Heart right ventricle (tissue), 16 donors: ENCODE measurements around the gene BCLAF3. TPM values are rescaled to one million over a fixed set of nuclear protein-coding genes. Genes with fewer than 3 reads are reported as not detected.
A peak's percentile ranks its signal among the peaks of the same experiment; 100 is the strongest.

Experiments used
- ATAC-seq, 8 donors: fragments of 200-7000 bp; cut with Tn5 transposase; one replicate each; pipeline ENCODE4 v1.9.1; 2020; ENCODE audit warnings: mild to moderate bottlenecking in 8 of 8, moderate library complexity in 8 of 8, moderate number of reproducible peaks in 1 of 8
- DNase-seq, 2 donors: peaks; one replicate each; pipeline ENCODE4 v3.0.0-alpha.2; 2020
- H3K27ac ChIP-seq, 10 donors: fragments of 200-600 bp; sonication (generic) in 2 of 10; one replicate each; pipeline versions ENCODE4 v1.5.0 to v1.8.0; 2020 to 2022; ENCODE audit warnings: mild to moderate bottlenecking in 3 of 10
- H3K27me3 ChIP-seq, 7 donors: fragments of 200-600 bp; one replicate each; pipeline ENCODE4 v1.8.0; 2021 to 2022; ENCODE audit warnings: mild to moderate bottlenecking in 2 of 7
- H3K36me3 ChIP-seq, 9 donors: fragments of 200-600 bp; sonication (generic) in 1 of 9; one replicate each; pipeline versions ENCODE4 v1.5.0 to v1.8.0; 2020 to 2022; ENCODE audit warnings: mild to moderate bottlenecking in 2 of 9
- H3K4me1 ChIP-seq, 9 donors: fragments of 200-600 bp; sonication (generic) in 1 of 9; one replicate each; pipeline versions ENCODE4 v1.5.0 to v1.8.0; 2020 to 2022; ENCODE audit warnings: mild to moderate bottlenecking in 4 of 9
- H3K4me3 ChIP-seq, 10 donors: fragments of 200-600 bp; sonication (generic) in 2 of 10; one replicate each; pipeline versions ENCODE4 v1.5.0 to v1.8.0; 2020 to 2022; ENCODE audit warnings: mild to moderate bottlenecking in 7 of 10, moderate library complexity in 2 of 10
- H3K9me3 ChIP-seq, 11 donors: fragments of 200-600 bp in 10 of 11; sonication (generic) in 2 of 11; one replicate each; pipeline versions ENCODE4 v1.5.0 to v1.8.0; 2013 to 2022; ENCODE audit warnings: mild to moderate bottlenecking in 2 of 11, control low read depth in 1 of 11, moderate library complexity in 1 of 11
- CTCF ChIP-seq, 9 donors: fragments of 200-600 bp; sonication (generic) in 2 of 9; IDR thresholded peaks; one replicate each; pipeline versions ENCODE4 v1.5.0 to v1.8.0; 2021 to 2022; ENCODE audit warnings: antibody characterized with exemption in 9 of 9, mild to moderate bottlenecking in 5 of 9, moderate library complexity in 1 of 9
- WGBS, 2 donors: extraction: QIAGEN DNeasy Blood & Tissue Kit; methylation state at CpG; one replicate each; pipeline ENCODE4 v1.1.7; 2013; ENCODE audit warnings: inconsistent platforms in 1 of 2; 5-methylcytosine and 5-hydroxymethylcytosine counted together
- intact Hi-C, 10 donors: fragments of 100-400 bp; cut with DNase I; formaldehyde crosslinking; loops; one replicate each; pipeline versions ENCODE4 v1.11.1 to v1.14.2; 2022
- polyA plus RNA-seq, 2 donors: library from polyadenylated mRNA; stranded (reverse); fragments of 200-250 nt; gene quantifications; one replicate each; pipeline ENCODE4 v1.2.3, GENCODE V29; 2013
- total RNA-seq, 10 donors: library from RNA; stranded (reverse); fragmentation: NEBNext Ultra II Directional in 3 of 10; extraction: Animal tissue kit (Norgen Biotek cat#: 25700) in 3 of 10; gene quantifications; one replicate each; pipeline versions ENCODE4 v1.2.1 to v1.2.4, GENCODE V29; 2021 to 2023
- donor health status: Arrhythmogenic right ventricular cardiomyopathy.
- donor health status: ischemic (EF 13 %, LVEDD 7.1; RV severe dilation, severe dysfunction).
- donor health status: healthy with polysubstance abuse.
- donor health status: DM: no; HTN: yes; CAD: no.
- donor health status: DM: no; HTN: no; CAD: no.
- donor health status: ischemic (EF 25% LVEDD 6.9; RV normal size, moderate dysfunction).
- donor health status: ischemic (EF 25% LVEDD 5.7; RV mildly dilated, moderate dysfunction).
- donor health status: healthy.
- donor health status: DM: yes; HTN: yes; CAD: no.
- donor health status: Ischemic cardiomyopathy.
- donor health status: ischemic (EF 35%, LVEDD 5.7; RV mildly dilated, moderate dysfunction).
- donor health status: nonischemic (EF 11% LVEDD 7.7; RV severe dilation, severe dysfunction).
- donor health status: DM: yes; HTN: yes; CAD: no.
- donor health status: PGD.
- donor health status: ischemic (EF 29% LVEDD 5.4; RV normal size, mild dysfunction).
- donor health status: nonischemic (EF 23%, LVEDD 6.1; RV moderate dilation, normal function).

The BCLAF3 gene
- total and polyA plus RNA-seq, 12 donors = 1.2 to 10.2 (median 8.5) TPM

- peaks cover 0 to 20% (median 0%) of the 10 kb centered on the region in 9 donors for H3K36me3 ChIP-seq
- peaks cover 0 to 32% (median 6%) of the 10 kb centered on the region in 9 donors for H3K4me1 ChIP-seq
- no peak for ATAC-seq
- no peak for TF ChIP-seq CTCF (IDR thresholded peaks at IDR 0.05)
- peaks cover 0 to 22% (median 0%) of the 10 kb centered on the region in 7 donors for H3K27me3 ChIP-seq
- intact Hi-C loops = no loop called here
- H3K27ac ChIP-seq = peak overlapping the region in 3 of 10 donors; percentile 16 to 65 (median 39)
- H3K9me3 ChIP-seq = no peaks in the 10 kb centered on the region
- no peak for DNase-seq
- H3K4me3 ChIP-seq = no peak overlapping the region
Measured at GRCh38 chrX:19956306-19956705, 34.6 kb downstream of the BCLAF3 start.

GRCh38 chrX:19955306-19955705, 35.6 kb downstream of the BCLAF3 start:
- ATAC-seq (no peak), DNase-seq (no peak)
- Histone ChIP-seq H3K27ac (no peak overlapping the region), H3K9me3 (no peaks in the 10 kb centered on the region), H3K4me1 (peaks cover 0 to 32% (median 6%) of the 10 kb centered on the region in 9 donors), H3K4me3 (no peak overlapping the region), H3K36me3 (peaks cover 0 to 26% (median 0%) of the 10 kb centered on the region in 9 donors), H3K27me3 (peaks cover 0 to 22% (median 0%) of the 10 kb centered on the region in 7 donors)
- intact Hi-C loops = no loop called here
- TF ChIP-seq CTCF (IDR thresholded peaks at IDR 0.05) = no peak
- WGBS, 2 donors = 83 to 85% methylated on average over 2 of the region's 2 CpGs

GRCh38 chrX:19954335-19955096, 36.3 kb downstream of the BCLAF3 start:
- intact Hi-C loops = no loop called here
- H3K36me3 ChIP-seq = peaks cover 0 to 34% (median 0%) of the 10 kb centered on the region in 9 donors
- no peak for ATAC-seq
- H3K27me3 ChIP-seq = peaks cover 0 to 22% (median 0%) of the 10 kb centered on the region in 7 donors
- no peak overlapping the region for H3K4me3 ChIP-seq
- 81 to 86% methylated on average over 2 of the region's 2 CpGs for WGBS, 2 donors
- no peak overlapping the region for H3K27ac ChIP-seq
- H3K4me1 ChIP-seq = peaks cover 0 to 32% (median 6%) of the 10 kb centered on the region in 9 donors
- DNase-seq = no peak
- H3K9me3 ChIP-seq = no peaks in the 10 kb centered on the region
- no peak for TF ChIP-seq CTCF (IDR thresholded peaks at IDR 0.05)

- Histone ChIP-seq H3K27ac (no peak overlapping the region), H3K36me3 (peaks cover 0 to 44% (median 0%) of the 10 kb centered on the region in 9 donors), H3K4me3 (no peak overlapping the region), H3K9me3 (no peaks in the 10 kb centered on the region), H3K4me1 (peaks cover 0 to 32% (median 6%) of the 10 kb centered on the region in 9 donors), H3K27me3 (peaks cover 0 to 22% (median 0%) of the 10 kb centered on the region in 7 donors)
- DNase-seq = no peak
- WGBS, 2 donors = 47 to 84% methylated on average over 3 of the region's 3 CpGs
- ATAC-seq = no peak
- intact Hi-C loops = no loop called here
- no peak for TF ChIP-seq CTCF (IDR thresholded peaks at IDR 0.05)
Measured at GRCh38 chrX:19953145-19953544, 37.7 kb downstream of the BCLAF3 start.
